GM21390 (cell line): Measurements from ENCODE around the gene C3orf18.

Experiments
- ATAC-seq: cut with Tn5 transposase; IDR thresholded peaks from one replicate; pipeline ENCODE4 v1.9.1; 2021; ENCODE audit not compliant: unreplicated experiment

C3orf18 gene

GRCh38 chr3:50567386-50568167, at the start of gene C3orf18:
C3orf18 (minus strand) TSS chr3:50567747; CDS start chr3:50565699, 2,048 bp downstream.
- ATAC-seq = peak; percentile 82

DNA sequence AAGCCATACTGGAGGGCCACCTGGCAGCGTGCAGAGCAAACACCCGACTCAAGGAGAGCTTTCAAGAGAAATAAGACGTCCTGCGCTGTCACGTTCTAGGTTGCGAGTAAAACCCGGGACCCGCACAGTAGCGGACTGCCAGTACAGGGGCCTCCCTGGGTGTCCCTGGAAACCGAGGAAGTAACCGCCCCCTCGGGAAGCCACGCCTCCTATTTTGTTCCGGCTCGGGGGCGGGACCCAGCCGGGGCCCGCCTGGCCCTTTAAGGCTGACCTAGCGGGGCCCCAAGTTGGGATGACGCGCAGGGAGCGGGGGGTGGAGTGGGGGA, 49.2 kb upstream of the C3orf18 start:
- peak; percentile 61 for ATAC-seq

DNA sequence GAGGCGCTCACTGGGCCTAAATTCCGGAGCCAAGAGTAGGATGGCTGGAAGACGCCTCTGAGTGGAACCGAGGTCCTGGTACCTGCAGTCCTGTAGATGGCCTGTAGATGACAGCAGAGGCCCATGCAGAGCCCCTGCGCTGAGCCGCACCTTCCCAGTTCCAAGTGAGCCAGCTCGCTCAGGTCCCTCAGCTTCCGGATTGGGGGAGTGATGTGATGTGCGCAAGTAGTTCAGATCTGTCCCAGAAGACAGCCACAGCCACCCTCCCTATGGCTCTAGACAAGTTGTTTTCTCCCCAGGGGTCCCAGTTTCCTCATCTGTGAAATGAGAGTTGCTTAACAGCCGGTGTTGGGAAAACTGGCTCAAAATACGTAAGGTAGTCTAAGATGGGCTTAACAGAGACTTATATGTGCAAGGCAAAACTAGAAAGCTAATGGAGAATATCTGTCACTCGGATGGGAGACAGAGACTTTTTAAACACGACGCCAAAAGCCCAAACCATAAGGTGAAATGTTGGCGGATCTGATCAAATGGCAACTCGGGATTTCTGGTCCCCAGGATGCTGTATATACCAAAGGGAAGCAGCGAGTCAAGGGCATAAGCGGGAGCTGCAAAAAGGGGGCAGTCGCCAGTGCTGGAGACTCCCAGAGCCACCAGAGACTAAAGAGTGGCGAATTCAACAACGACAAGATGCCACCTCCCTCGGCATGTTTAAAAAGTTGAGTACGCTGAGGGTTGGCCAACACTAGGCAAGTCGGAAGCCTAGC, 48.6 kb upstream of the C3orf18 start:
- no peak for ATAC-seq

GRCh38 chr3:50615190-50615589, 47.6 kb upstream of the C3orf18 start:
- ATAC-seq = no peak

DNA sequence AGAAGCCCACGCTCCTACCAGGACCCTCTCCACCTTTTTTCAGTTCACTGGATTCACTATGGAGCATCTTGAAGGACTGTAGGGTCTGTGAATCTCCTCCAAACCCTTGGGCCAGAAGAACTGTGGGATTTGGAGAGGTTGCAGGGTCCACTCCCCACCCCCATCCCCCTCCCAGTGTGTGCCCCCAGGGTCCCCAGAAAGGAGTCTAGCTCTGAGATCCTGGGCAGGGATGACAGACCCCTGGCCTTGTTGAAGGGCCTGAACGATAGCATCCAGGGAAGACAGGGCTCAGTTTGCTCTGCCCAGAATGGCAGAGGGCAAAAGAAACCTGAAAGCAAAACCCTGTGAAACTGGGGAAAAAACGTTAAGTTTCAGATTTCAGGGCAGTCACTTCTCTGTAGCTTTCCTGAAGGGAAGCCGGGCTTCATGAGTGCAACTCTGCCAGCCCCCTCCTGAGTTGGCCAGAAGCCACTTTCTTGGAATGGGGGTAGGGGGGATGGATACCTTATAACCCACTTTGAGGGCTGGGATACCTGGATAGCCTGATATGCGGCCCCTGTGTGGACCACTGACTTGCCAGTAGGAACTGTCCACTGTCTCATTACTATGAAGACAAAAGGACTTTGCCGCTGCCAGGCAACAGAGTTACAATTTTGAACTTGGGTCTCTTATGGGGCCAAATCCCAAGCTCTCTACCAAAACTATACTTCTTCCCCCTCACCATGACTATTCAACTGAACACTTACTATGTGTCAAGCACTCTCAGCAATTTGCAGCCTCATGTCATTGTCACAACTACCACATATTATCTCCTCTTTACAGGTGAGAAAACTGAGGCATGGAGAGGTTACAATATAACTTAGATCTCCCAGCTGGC, 45.7 kb upstream of the C3orf18 start:
- ATAC-seq = no peak

- peak; percentile 5 for ATAC-seq
Observed at GRCh38 chr3:50612234-50612882, 44.8 kb upstream of the C3orf18 start.

GRCh38 chr3:50611464-50612233, 44.1 kb upstream of the C3orf18 start, which contains the start of gene CISH:
CISH (minus strand) TSS chr3:50611774; CDS start chr3:50611650, 124 bp downstream.
- peak; percentile 76 for ATAC-seq

- ATAC-seq = no peak
Observed at GRCh38 chr3:50610992-50611463, 43.5 kb upstream of the C3orf18 start.

DNA sequence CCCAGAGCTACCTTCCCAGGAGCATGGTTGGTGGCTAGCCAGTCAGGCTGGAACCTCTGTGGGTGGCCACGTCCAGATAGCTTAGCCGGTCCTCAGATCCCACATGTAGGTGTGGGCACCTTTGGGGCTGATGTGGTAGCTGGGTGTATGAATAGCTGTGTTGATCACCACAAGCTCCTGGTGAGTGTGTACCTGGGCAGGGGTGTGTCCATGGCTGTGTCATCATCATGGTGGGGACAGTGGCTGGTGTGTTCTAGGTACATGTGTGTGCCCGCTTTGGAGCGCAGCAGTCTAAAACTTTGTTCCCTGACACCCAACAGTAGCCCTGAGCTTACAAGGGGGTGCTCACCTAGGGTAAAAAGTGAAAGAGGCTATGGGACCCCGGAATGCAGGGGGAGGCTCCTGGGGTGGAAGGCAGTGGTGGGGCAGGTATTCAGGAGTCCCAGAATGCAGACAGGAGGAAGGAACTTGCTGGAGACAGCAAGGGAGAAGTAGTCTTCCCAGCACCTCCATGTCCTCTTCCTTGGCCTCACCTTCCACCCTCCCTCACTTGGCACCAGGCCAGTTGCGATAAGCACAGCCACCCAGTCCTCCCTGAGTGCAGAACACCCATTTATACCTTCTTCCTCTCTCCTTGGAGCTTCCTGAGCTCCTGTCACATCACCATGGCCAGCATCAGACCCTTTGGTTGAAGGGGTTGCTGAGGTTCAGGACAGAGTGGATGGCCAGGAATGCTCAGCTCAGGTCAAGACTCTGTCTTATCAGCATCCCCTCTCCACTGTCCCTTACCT, 42.8 kb upstream of the C3orf18 start:
- ATAC-seq = no peak

DNA sequence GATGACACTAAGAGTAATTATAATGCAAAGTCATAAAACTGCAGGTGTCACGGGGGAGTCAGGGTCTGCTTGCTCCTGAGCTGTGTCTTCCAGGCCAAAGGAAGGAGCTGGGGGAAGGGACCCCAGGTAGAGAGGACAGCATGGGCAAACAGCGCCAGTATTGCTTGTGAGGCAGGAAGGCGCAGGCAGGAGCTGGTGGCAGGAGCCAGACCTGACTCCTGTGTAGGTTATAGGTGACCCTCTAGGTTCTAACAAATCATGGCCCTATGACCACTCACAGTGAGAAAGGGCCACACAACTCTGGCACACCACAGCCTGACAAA, 42.2 kb upstream of the C3orf18 start:
- no peak for ATAC-seq

DNA sequence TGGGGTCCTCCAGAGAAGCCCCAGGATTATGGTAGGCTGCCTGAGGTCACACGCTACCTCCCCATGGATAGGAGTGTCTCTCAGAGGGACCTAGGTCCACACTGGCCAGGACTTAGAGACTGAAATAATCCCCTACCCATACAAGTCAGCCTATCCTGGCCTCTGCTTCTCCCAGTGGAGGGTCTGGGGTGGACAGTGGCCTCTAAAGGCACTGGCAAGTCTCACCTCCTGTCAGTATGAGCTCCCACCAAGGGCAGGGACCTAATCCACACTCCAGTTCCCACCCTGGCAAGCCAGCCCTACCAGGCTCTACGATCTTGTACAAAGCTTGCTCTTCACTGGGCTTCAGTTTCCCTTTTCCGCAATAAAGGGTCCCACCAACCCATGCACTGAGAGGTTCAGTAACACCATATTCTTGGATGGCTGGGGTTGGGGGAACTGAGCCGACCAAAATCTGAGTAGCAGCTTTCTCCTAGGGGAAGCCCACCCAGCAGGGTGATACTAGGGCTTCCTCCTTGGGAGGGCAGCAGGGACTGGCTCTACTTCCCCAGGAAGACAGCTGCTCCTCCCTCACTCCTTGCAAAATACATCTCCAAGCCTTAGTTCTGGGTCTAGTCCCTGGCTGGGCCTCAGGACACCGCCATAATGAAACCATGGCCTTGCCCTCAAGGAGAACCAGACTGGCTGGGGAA, 41.7 kb upstream of the C3orf18 start:
- ATAC-seq = no peak

- no peak for ATAC-seq
Observed at GRCh38 chr3:50608278-50608677, 40.7 kb upstream of the C3orf18 start.

DNA sequence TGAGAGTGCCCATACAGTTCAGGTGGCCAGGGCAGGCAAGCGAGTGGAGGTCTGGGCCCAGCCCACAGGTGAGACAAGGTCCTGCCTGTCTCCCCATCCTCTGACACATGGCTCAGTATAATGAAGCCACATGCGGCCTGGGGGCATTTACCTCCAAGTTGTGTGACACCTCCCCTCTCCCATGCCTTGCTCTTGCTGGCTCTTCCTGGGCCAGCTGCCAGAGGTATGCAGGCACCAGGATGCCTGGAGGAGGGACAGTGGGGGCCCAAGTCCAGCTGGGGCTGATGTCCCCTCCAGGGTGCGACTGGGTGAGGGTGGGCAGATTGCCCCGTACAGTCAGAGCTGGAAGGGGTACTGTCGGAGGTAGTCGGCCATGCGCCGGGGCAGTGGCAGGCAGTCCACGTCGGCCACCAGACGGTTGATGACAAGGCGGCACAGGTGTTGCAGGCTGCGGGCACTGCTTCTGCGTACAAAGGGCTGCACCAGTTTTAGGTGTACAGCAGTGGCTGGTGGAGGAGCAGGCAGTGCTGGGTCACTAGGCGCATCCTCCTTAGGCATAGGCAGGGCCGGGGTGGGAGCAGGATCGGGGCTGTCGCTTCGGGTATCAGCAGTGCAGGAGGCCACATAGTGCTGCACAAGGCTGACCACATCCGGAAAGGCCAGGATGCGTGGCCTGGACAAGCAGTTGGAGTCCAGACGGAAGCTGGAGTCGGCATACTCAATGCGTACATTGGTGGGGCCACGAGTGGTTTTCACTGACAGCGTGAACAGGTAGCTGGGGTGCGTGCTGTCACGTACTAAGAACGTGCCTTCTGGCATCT, 39.9 kb upstream of the C3orf18 start:
- ATAC-seq = no peak

- no peak for ATAC-seq
Observed at GRCh38 chr3:50606596-50606995, 39.0 kb upstream of the C3orf18 start.

GRCh38 chr3:50605901-50606326, 38.4 kb upstream of the C3orf18 start:
- ATAC-seq = no peak

- ATAC-seq = no peak
Observed at GRCh38 chr3:50604628-50605588, 37.4 kb upstream of the C3orf18 start.
